SK-N-SH (cell line): ENCODE results near the gene MARK3. TPM values are rescaled to one million over a fixed set of nuclear protein-coding genes. Genes with fewer than 3 reads are reported as not detected.

Experiments
- CTCF ChIA-PET: fragments of 300-600, 350-600 bp; formaldehyde crosslinking; extraction: SDS; loops from one replicate; lab custom pipeline; 2021; lab: Yijun Ruan, JAX
- POLR2A ChIA-PET: fragments of 350-600 bp; sonication (Branson Sonifier 250); formaldehyde crosslinking; extraction: SDS; loops from one replicate; lab custom pipeline; 2020; ENCODE audit warnings: antibody characterized with exemption, inconsistent platforms; lab: Yijun Ruan, JAX
- DNase-seq: peaks from one replicate; pipeline ENCODE4 v3.0.0; 2012
- H2AFZ ChIP-seq: fragments of 200-600 bp; sonication (generic); 2 replicates; pipeline ENCODE4 v1.8.1; 2016; ENCODE audit warnings: antibody characterized with exemption, mild to moderate bottlenecking, low read depth
- H3F3A ChIP-seq: fragments of 200-600 bp; sonication (generic); replicated peaks from 2 replicates; pipeline ENCODE3; 2016; ENCODE audit warnings: antibody characterized with exemption, mild to moderate bottlenecking; ENCODE audit not compliant: insufficient read depth
- H3K27ac ChIP-seq, 2 experiments: fragments of 200-500 bp in 1 of 2; fragments of 200-600 bp in 1 of 2; sonication (Bioruptor generic) in 1 of 2; sonication (generic), shearing (Covaris generic) in 1 of 2; 2 replicates each; pipeline versions ENCODE4 v1.5.1 to v1.6.1; 2014 to 2016; ENCODE audit warnings: low read depth in 2 of 2, inconsistent platforms in 1 of 2, low read length in 1 of 2, mild to moderate bottlenecking in 1 of 2, mixed read lengths in 1 of 2
- H3K27me3 ChIP-seq: fragments of 200-600 bp; sonication (generic), shearing (Covaris generic); 2 replicates; pipeline ENCODE4 v1.6.1; 2016; ENCODE audit warnings: mixed run types; ENCODE audit not compliant: insufficient read depth
- H3K36me3 ChIP-seq, 2 experiments: fragments of 200-500 bp in 1 of 2; fragments of 200-600 bp in 1 of 2; sonication (Bioruptor generic) in 1 of 2; sonication (generic) in 1 of 2; replicated peaks in 1 of 2; 2 replicates each; pipeline versions ENCODE3 to v1.5.1; 2014 to 2016; ENCODE audit warnings: low read length in 1 of 2, mild to moderate bottlenecking in 1 of 2; ENCODE audit not compliant: insufficient read depth in 2 of 2, control insufficient read depth in 1 of 2
- H3K4me1 ChIP-seq, 2 experiments: fragments of 200-500 bp in 1 of 2; fragments of 200-600 bp in 1 of 2; sonication (Bioruptor generic) in 1 of 2; sonication (generic), shearing (Covaris generic) in 1 of 2; 2 replicates each; pipeline versions ENCODE4 v1.5.1 to v1.6.1; 2014 to 2016; ENCODE audit warnings: low read depth in 1 of 2, low read length in 1 of 2, mixed run types in 1 of 2; ENCODE audit not compliant: insufficient read depth in 2 of 2, control insufficient read depth in 1 of 2
- H3K4me2 ChIP-seq: fragments of 200-600 bp; sonication (generic), shearing (Covaris generic); 2 replicates; pipeline ENCODE4 v1.6.1; 2017; ENCODE audit warnings: mixed run types
- H3K4me3 ChIP-seq, 2 experiments: fragments of 200-500 bp in 1 of 2; fragments of 200-600 bp in 1 of 2; sonication (Bioruptor generic) in 1 of 2; sonication (generic), shearing (Covaris generic) in 1 of 2; 2 replicates each; pipeline versions ENCODE4 v1.5.1 to v1.8.1; 2014 to 2016; ENCODE audit warnings: low read depth in 2 of 2, inconsistent platforms in 1 of 2, low read length in 1 of 2, mild to moderate bottlenecking in 1 of 2, mixed read lengths in 1 of 2, moderate library complexity in 1 of 2
- H3K79me2 ChIP-seq: fragments of 200-600 bp; sonication (generic); 2 replicates; pipeline ENCODE4 v1.8.1; 2017; ENCODE audit warnings: mild to moderate bottlenecking; ENCODE audit not compliant: insufficient read depth
- H3K9ac ChIP-seq: fragments of 200-600 bp; sonication (generic); 2 replicates; pipeline ENCODE4 v1.6.1; 2017; ENCODE audit warnings: mixed run types
- H3K9me2 ChIP-seq: fragments of 200-600 bp; sonication (generic); 2 replicates; pipeline ENCODE4 v1.6.1; 2017; ENCODE audit warnings: mixed run types
- H3K9me3 ChIP-seq: fragments of 200-600 bp; sonication (generic); 2 replicates; pipeline ENCODE4 v1.6.1; 2017; ENCODE audit warnings: mixed run types, mild to moderate bottlenecking, moderate library complexity
- H4K20me1 ChIP-seq: fragments of 200-600 bp; sonication (generic); 2 replicates; pipeline ENCODE4 v1.6.1; 2017; ENCODE audit warnings: mild to moderate bottlenecking, mixed run types; ENCODE audit not compliant: insufficient read depth
- CHD2 ChIP-seq: fragments of 150-350 bp; IDR thresholded peaks from 2 replicates; pipeline ENCODE4 v1.6.1; 2018; ENCODE audit warnings: low read length; ENCODE audit not compliant: partially characterized antibody
- ELF1 ChIP-seq: IDR thresholded peaks from 2 replicates; pipeline ENCODE4 v1.4.0; 2012
- EP300 ChIP-seq, 2 experiments: IDR thresholded peaks; 2 replicates each; pipeline versions ENCODE4 v1.4.0 to v1.6.1; 2012; ENCODE audit warnings: borderline replicate concordance in 1 of 2, low read depth in 1 of 2, low read length in 1 of 2
- EZH2phosphoT487 ChIP-seq: fragments of 200-600 bp; sonication (generic); IDR thresholded peaks from 2 replicates; pipeline ENCODE4 v1.6.1; 2017; ENCODE audit warnings: low read depth, mixed run types, mild to moderate bottlenecking, antibody characterized with exemption, moderate library complexity, borderline replicate concordance
- FOSL2 ChIP-seq: IDR thresholded peaks from 2 replicates; pipeline ENCODE4 v1.4.0; 2012; ENCODE audit warnings: low read depth, mild to moderate bottlenecking, moderate library complexity, borderline replicate concordance
- FOXM1 ChIP-seq: IDR thresholded peaks from 2 replicates; pipeline ENCODE4 v1.4.0; 2012; ENCODE audit warnings: low read depth, mild to moderate bottlenecking
- GATA2 ChIP-seq: sonication (generic); formaldehyde crosslinking; IDR thresholded peaks from 2 replicates; pipeline ENCODE4 v1.5.0; 2020; ENCODE audit warnings: mild to moderate bottlenecking, missing genetic modification reagents
- JUND ChIP-seq: IDR thresholded peaks from 2 replicates; pipeline ENCODE4 v1.4.0; 2012
- NFIC ChIP-seq: IDR thresholded peaks from 2 replicates; pipeline ENCODE4 v1.4.0; 2012; ENCODE audit warnings: borderline replicate concordance
- NRF1 ChIP-seq: IDR thresholded peaks from 2 replicates; pipeline ENCODE4 v1.6.1; 2012; ENCODE audit warnings: low read depth, mild to moderate bottlenecking, low read length
- PBX3 ChIP-seq: IDR thresholded peaks from 2 replicates; pipeline ENCODE4; 2012
- POLR2AphosphoS5 ChIP-seq: IDR thresholded peaks from 2 replicates; pipeline ENCODE4 v1.6.1; 2012; ENCODE audit warnings: low read depth, low read length
- RCOR1 ChIP-seq: fragments of 150-350 bp; IDR thresholded peaks from 2 replicates; pipeline ENCODE4 v1.6.1; 2017; ENCODE audit warnings: antibody characterized with exemption, low read length
- TCF12 ChIP-seq: IDR thresholded peaks from 2 replicates; pipeline ENCODE4 v1.4.0; 2012
- USF1 ChIP-seq: IDR thresholded peaks from 2 replicates; pipeline ENCODE4 v1.4.0; 2012; ENCODE audit warnings: low read depth, borderline replicate concordance
- USF2 ChIP-seq: fragments of 150-350 bp; IDR thresholded peaks from 2 replicates; pipeline ENCODE4 v1.6.1; 2017; ENCODE audit warnings: antibody characterized with exemption, low read length, low read depth, borderline replicate concordance
- YY1 ChIP-seq: IDR thresholded peaks from 2 replicates; pipeline ENCODE4 v1.4.0; 2012; ENCODE audit warnings: low read depth, mild to moderate bottlenecking
- ZBTB33 ChIP-seq: IDR thresholded peaks from 2 replicates; pipeline ENCODE4 v1.4.0; 2012; ENCODE audit warnings: low read depth, borderline replicate concordance
- WGBS: methylation state at CpG from one replicate; pipeline ENCODE4 v1.1.6; 2017; ENCODE audit warnings: low lambda C conversion rate; 5-methylcytosine and 5-hydroxymethylcytosine counted together
- polyA plus RNA-seq, 3 experiments: library from polyadenylated mRNA; depleted of rRNA; stranded (reverse); fragments of >200 nt; gene quantifications; 2 replicates each; pipeline ENCODE4 v1.2.3, GENCODE V29; 2012

MARK3 gene
- polyA plus RNA-seq, 1 of the 3 experiments (the other 2 are of a cell fraction) = 73.4 TPM

- Histone ChIP-seq H3K9me2 (no peaks in the 10 kb centered on the region), H3K4me3 (no peak overlapping the region), H3K79me2 (peaks cover 21% of the 10 kb centered on the region), H4K20me1 (peaks cover 16% of the 10 kb centered on the region), H3K4me2 (no peak overlapping the region), H3F3A (peaks cover 14% of the 10 kb centered on the region), H3K36me3 (no peaks in the 10 kb centered on the region), H2AFZ (no peak overlapping the region), H3K4me1 (peaks cover 0 to 10% of the 10 kb centered on the region in 2 experiments; a peak in 1 of 4 replicates), H3K9me3 (no peaks in the 10 kb centered on the region), H3K9ac (no peak overlapping the region), H3K27me3 (no peaks in the 10 kb centered on the region), H3K27ac (no peak overlapping the region)
- CTCF ChIA-PET = interaction anchor here (1.4 to 3.0 kb wide), 4 partner anchors 8 to 15 kb away, joined by 4 to 14 read pairs (median 6); no protein-coding TSS in a partner anchor
- no peak for DNase-seq
- TF ChIP-seq ZBTB33 = no peak
- POLR2A ChIA-PET = interaction anchor here (1.0 kb wide), 1 partner anchor 8 kb away, joined by 4 read pairs; no protein-coding TSS in a partner anchor
- WGBS = 64% methylated on average over 4 of the region's 4 CpGs
Observed at GRCh38 chr14:103382376-103382775, 2.8 kb upstream of the MARK3 start.

- 17% methylated on average over 26 of the region's 31 CpGs for WGBS
- ChIA-PET POLR2A (interaction anchor here (0.9 to 1.9 kb wide), 2 partner anchors 10 to 50 kb away, joined by 4 to 8 read pairs; partner anchors contain the start of gene EIF5), CTCF (interaction anchor here (1.0 to 1.9 kb wide), 4 partner anchors 8 to 23 kb away, joined by 3 to 8 read pairs (median 6); no protein-coding TSS in a partner anchor)
- DNase-seq = no peak
- Histone ChIP-seq H4K20me1 (peaks cover 39% of the 10 kb centered on the region), H3F3A (peaks cover 14% of the 10 kb centered on the region), H3K9ac (peak overlapping the region; percentile 97), H3K36me3 (no peaks in the 10 kb centered on the region), H3K27ac (peak overlapping the region; percentile 89 to 91), H3K9me2 (no peaks in the 10 kb centered on the region), H3K4me3 (peak overlapping the region; percentile 92 to 97), H2AFZ (peak overlapping the region; percentile 77), H3K4me2 (peak overlapping the region; percentile 92), H3K4me1 (peaks cover 0 to 10% of the 10 kb centered on the region in 2 experiments; a peak in 1 of 4 replicates), H3K27me3 (no peaks in the 10 kb centered on the region), H3K79me2 (peaks cover 44% of the 10 kb centered on the region), H3K9me3 (no peaks in the 10 kb centered on the region)
- TF ChIP-seq RCOR1 (no peak), FOSL2 (no peak), USF2 (no peak), POLR2AphosphoS5 (no peak), FOXM1 (no peak), NRF1 (no peak), USF1 (no peak), CHD2 (peak; percentile 23), ELF1 (no peak), TCF12 (peak; percentile 36; the same call in 1 of the 2 replicates), JUND (no peak), GATA2 (CRISPR knock-in tag) (no peak), EZH2phosphoT487 (no peak), NFIC (peak; percentile 49; the same call in 1 of the 2 replicates), EP300 (IDR thresholded peaks at IDR 0.05; ENCODE audit: borderline replicate concordance in 1 of 2, low read depth in 1 of 2, low read length in 1 of 2) (peak in 1 of 2 experiments; percentile 45; a peak in 1 of 4 replicates), YY1 (no peak), PBX3 (peak; percentile 46)
Observed at GRCh38 chr14:103384450-103385151, 614 bp upstream of the MARK3 start.
